Stimulated activated memory B cell treated with anti-CD40 and anti-IgM and Interleukin-4, amounts not matched to agents 10 μg/mL and 1 μg/mL and 100 μg/mL, for 72 hours (primary cell): ENCODE measurements around the gene ANKRD37.

ENCODE experiments used
- ATAC-seq: fragments of 150-1000 bp; cut with Tn5 transposase; 2 replicates; pipeline ENCODE4 v1.10.0; 2021
- H3K27ac Mint-ChIP-seq: one replicate; pipeline ENCODE4 v1.8.0; 2022; ENCODE audit warnings: mild to moderate bottlenecking, mixed read lengths
- H3K27me3 Mint-ChIP-seq: one replicate; pipeline ENCODE4 v1.8.0; 2022; ENCODE audit warnings: mixed read lengths
- H3K36me3 Mint-ChIP-seq: one replicate; pipeline ENCODE4 v1.8.0; 2022; ENCODE audit warnings: mixed read lengths
- H3K4me1 Mint-ChIP-seq: one replicate; pipeline ENCODE4 v1.8.0; 2022; ENCODE audit warnings: mixed read lengths
- H3K4me3 Mint-ChIP-seq: one replicate; pipeline ENCODE4 v1.8.0; 2022; ENCODE audit warnings: mild to moderate bottlenecking, moderate library complexity, mixed read lengths
- H3K9me3 Mint-ChIP-seq: one replicate; pipeline ENCODE4 v1.8.0; 2022; ENCODE audit warnings: mixed read lengths

Gene ANKRD37

GRCh38 chr4:185394568-185395237, 1.9 kb upstream of the ANKRD37 start:
- Mint-ChIP-seq H3K9me3 (no peaks in the 10 kb centered on the region), H3K27me3 (no peaks in the 10 kb centered on the region), H3K4me1 (peaks cover 54% of the 10 kb centered on the region), H3K4me3 (peak overlapping the region; percentile 62), H3K27ac (peak overlapping the region; percentile 95), H3K36me3 (peaks cover 6% of the 10 kb centered on the region)
- ATAC-seq, result no peak

GRCh38 chr4:185395238-185395955, 1.2 kb upstream of the ANKRD37 start, which contains the start of gene LRP2BP:
Gene LRP2BP (minus strand): TSS chr4:185395924. CDS start chr4:185378186, 17,738 bp downstream.
- H3K9me3 Mint-ChIP-seq, result no peaks in the 10 kb centered on the region
- peaks cover 54% of the 10 kb centered on the region for H3K4me1 Mint-ChIP-seq
- H3K27me3 Mint-ChIP-seq, result no peaks in the 10 kb centered on the region
- peak within 1 kb of the TSS; percentile 91 for H3K4me3 Mint-ChIP-seq
- peak within 1 kb of the TSS; percentile 95 for H3K27ac Mint-ChIP-seq
- peaks cover 6% of the 10 kb centered on the region for H3K36me3 Mint-ChIP-seq
- ATAC-seq, result no peak

GRCh38 chr4:185395956-185396723, 501 bp upstream of the ANKRD37 start:
- Mint-ChIP-seq H3K27ac (peak overlapping the region; percentile 95), H3K9me3 (no peaks in the 10 kb centered on the region), H3K36me3 (peaks cover 9% of the 10 kb centered on the region), H3K27me3 (no peaks in the 10 kb centered on the region), H3K4me1 (peaks cover 54% of the 10 kb centered on the region), H3K4me3 (peak overlapping the region; percentile 91)
- ATAC-seq, result peak; percentile 97

- peaks cover 22% of the 10 kb centered on the region for H3K36me3 Mint-ChIP-seq
Measured at GRCh38 chr4:185398618-185399017, 2.0 kb downstream of the ANKRD37 start.

GRCh38 chr4:185399466-185399865, 2.8 kb downstream of the ANKRD37 start:
- Mint-ChIP-seq H3K4me3 (no peak overlapping the region), H3K4me1 (peaks cover 26% of the 10 kb centered on the region), H3K9me3 (no peaks in the 10 kb centered on the region), H3K27ac (no peak overlapping the region), H3K27me3 (no peaks in the 10 kb centered on the region), H3K36me3 (peaks cover 23% of the 10 kb centered on the region)
- no peak for ATAC-seq

More at GRCh38 chr4:185398618-185399017, 2.0 kb downstream of the ANKRD37 start:
- no peaks in the 10 kb centered on the region for H3K9me3 Mint-ChIP-seq
- no peak for ATAC-seq
- H3K4me1 Mint-ChIP-seq, result peaks cover 33% of the 10 kb centered on the region
- peak overlapping the region; percentile 18 for H3K4me3 Mint-ChIP-seq
- no peaks in the 10 kb centered on the region for H3K27me3 Mint-ChIP-seq
- H3K27ac Mint-ChIP-seq, result peak overlapping the region; percentile 46

GRCh38 chr4:185404031-185404430, 7.4 kb downstream of the ANKRD37 start:
- no peak for ATAC-seq
- Mint-ChIP-seq H3K27ac (no peak overlapping the region), H3K36me3 (peaks cover 34% of the 10 kb centered on the region), H3K4me3 (no peak overlapping the region), H3K27me3 (no peaks in the 10 kb centered on the region), H3K4me1 (peaks cover 7% of the 10 kb centered on the region), H3K9me3 (no peaks in the 10 kb centered on the region)

- H3K27ac Mint-ChIP-seq, result peak overlapping the region; percentile 75
- H3K4me1 Mint-ChIP-seq, result peaks cover 7% of the 10 kb centered on the region
- H3K27me3 Mint-ChIP-seq, result no peaks in the 10 kb centered on the region
- H3K4me3 Mint-ChIP-seq, result no peak overlapping the region
- H3K36me3 Mint-ChIP-seq, result peaks cover 37% of the 10 kb centered on the region
- peak; percentile 68 for ATAC-seq
- H3K9me3 Mint-ChIP-seq, result peaks cover 3% of the 10 kb centered on the region
Measured at GRCh38 chr4:185405296-185405999, 8.8 kb downstream of the ANKRD37 start.

GRCh38 chr4:185408432-185408831, 11.8 kb downstream of the ANKRD37 start:
- Mint-ChIP-seq H3K4me3 (no peak overlapping the region), H3K9me3 (peaks cover 3% of the 10 kb centered on the region), H3K27ac (no peak overlapping the region), H3K27me3 (no peaks in the 10 kb centered on the region), H3K4me1 (peaks cover 7% of the 10 kb centered on the region), H3K36me3 (peaks cover 27% of the 10 kb centered on the region)
- no peak for ATAC-seq

- no peak overlapping the region for H3K4me3 Mint-ChIP-seq
- H3K27ac Mint-ChIP-seq, result no peak overlapping the region
- no peaks in the 10 kb centered on the region for H3K27me3 Mint-ChIP-seq
- no peaks in the 10 kb centered on the region for H3K4me1 Mint-ChIP-seq
- ATAC-seq, result no peak
- H3K36me3 Mint-ChIP-seq, result peaks cover 14% of the 10 kb centered on the region
- peaks cover 3% of the 10 kb centered on the region for H3K9me3 Mint-ChIP-seq
Measured at GRCh38 chr4:185411849-185412248, 15.2 kb downstream of the ANKRD37 start.

GRCh38 chr4:185412412-185412811, 15.8 kb downstream of the ANKRD37 start:
- no peak overlapping the region for H3K4me3 Mint-ChIP-seq
- ATAC-seq, result no peak
- no peak overlapping the region for H3K27ac Mint-ChIP-seq
- H3K27me3 Mint-ChIP-seq, result no peaks in the 10 kb centered on the region
- no peaks in the 10 kb centered on the region for H3K4me1 Mint-ChIP-seq
- peaks cover 18% of the 10 kb centered on the region for H3K36me3 Mint-ChIP-seq
- peaks cover 3% of the 10 kb centered on the region for H3K9me3 Mint-ChIP-seq

GRCh38 chr4:185416955-185417354, 20.3 kb downstream of the ANKRD37 start:
- no peaks in the 10 kb centered on the region for H3K27me3 Mint-ChIP-seq
- no peaks in the 10 kb centered on the region for H3K4me1 Mint-ChIP-seq
- peaks cover 31% of the 10 kb centered on the region for H3K36me3 Mint-ChIP-seq
- no peak overlapping the region for H3K4me3 Mint-ChIP-seq
- no peak overlapping the region for H3K27ac Mint-ChIP-seq
- H3K9me3 Mint-ChIP-seq, result no peaks in the 10 kb centered on the region
- no peak for ATAC-seq

GRCh38 chr4:185421366-185422124, 24.9 kb downstream of the ANKRD37 start:
- Mint-ChIP-seq H3K4me1 (peaks cover 22% of the 10 kb centered on the region), H3K9me3 (no peaks in the 10 kb centered on the region), H3K36me3 (peaks cover 27% of the 10 kb centered on the region), H3K27me3 (no peaks in the 10 kb centered on the region), H3K4me3 (no peak overlapping the region), H3K27ac (no peak overlapping the region)
- ATAC-seq, result no peak

GRCh38 chr4:185424905-185425646, 28.4 kb downstream of the ANKRD37 start:
- Mint-ChIP-seq H3K9me3 (no peaks in the 10 kb centered on the region), H3K4me3 (peak overlapping the region; percentile 81), H3K27ac (peak overlapping the region; percentile 86), H3K27me3 (peaks cover 6% of the 10 kb centered on the region), H3K4me1 (peaks cover 24% of the 10 kb centered on the region), H3K36me3 (peaks cover 10% of the 10 kb centered on the region)
- no peak for ATAC-seq
